HG03432 (cell line): ENCODE results near the gene PDSS1.
"Not testable (repeated sequence)": the region's sequence is repeated elsewhere in the genome, so short reads cannot be mapped to it uniquely, and the experiment has no call there.

Experiments
- ATAC-seq: cut with Tn5 transposase; IDR thresholded peaks from one replicate; pipeline ENCODE4 v1.9.1; 2021; ENCODE audit warnings: mild to moderate bottlenecking, moderate library complexity; ENCODE audit not compliant: unreplicated experiment

Gene PDSS1, protein sequence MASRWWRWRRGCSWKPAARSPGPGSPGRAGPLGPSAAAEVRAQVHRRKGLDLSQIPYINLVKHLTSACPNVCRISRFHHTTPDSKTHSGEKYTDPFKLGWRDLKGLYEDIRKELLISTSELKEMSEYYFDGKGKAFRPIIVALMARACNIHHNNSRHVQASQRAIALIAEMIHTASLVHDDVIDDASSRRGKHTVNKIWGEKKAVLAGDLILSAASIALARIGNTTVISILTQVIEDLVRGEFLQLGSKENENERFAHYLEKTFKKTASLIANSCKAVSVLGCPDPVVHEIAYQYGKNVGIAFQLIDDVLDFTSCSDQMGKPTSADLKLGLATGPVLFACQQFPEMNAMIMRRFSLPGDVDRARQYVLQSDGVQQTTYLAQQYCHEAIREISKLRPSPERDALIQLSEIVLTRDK

DNA sequence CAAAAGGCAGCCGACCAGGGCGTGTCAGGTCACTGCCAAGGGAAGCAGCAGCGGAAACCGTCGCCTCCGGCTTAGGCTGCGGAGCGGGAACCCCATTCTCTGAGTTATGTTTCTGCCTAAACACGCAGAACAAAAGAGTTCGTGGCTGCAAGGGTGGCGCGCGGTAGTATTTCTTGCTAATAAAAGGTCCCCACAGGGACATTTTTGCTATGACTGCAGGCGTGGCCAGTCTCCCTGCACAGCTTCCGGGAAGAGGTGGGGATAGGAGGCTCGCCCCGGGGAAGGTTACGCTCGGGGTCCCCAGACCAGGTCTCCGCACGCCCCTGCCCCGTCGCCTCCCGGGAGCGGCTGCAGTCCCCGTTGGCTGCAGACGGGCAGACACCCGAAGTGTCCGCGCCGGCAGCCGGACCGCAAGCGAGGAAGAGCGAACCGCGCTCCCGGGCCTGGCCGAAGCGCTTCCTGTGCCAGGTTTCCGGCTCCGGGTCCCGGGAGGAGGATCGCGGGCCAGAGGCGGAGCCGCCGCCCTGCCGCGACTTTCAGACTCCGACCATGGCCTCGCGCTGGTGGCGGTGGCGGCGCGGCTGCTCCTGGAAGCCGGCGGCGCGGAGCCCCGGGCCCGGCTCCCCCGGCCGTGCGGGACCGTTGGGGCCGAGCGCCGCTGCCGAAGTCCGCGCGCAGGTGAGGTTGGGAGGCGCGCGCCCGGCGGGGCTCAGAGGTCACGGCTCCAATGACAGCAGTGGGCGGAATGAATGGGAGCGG lies at the start of gene PDSS1:
PDSS1 (plus strand) TSS at position 539 of the 759 bp plus-strand sequence; CDS start at position 550, 11 bp downstream.
- ATAC-seq: peak; percentile 87

DNA sequence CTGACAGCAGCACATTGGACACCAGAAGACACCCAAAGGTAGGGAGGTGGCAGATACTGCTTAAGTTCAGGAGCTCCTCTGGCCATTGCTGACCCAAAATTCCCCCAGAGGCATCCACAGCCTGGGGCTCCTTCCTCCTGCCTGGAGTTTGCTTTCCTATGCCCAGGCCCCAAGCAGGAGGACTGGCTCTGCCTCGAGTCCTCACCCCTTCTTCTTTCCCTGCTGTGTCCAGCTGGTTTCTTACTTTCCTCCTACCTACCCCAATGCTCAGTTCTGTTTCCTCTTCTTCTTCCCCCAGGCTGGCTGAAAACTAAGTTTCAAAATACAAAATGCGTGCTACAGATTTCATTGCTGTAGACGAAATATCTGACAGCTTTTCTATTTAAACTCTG lies 49.3 kb upstream of the PDSS1 start:
- not testable (repeated sequence) for ATAC-seq

DNA sequence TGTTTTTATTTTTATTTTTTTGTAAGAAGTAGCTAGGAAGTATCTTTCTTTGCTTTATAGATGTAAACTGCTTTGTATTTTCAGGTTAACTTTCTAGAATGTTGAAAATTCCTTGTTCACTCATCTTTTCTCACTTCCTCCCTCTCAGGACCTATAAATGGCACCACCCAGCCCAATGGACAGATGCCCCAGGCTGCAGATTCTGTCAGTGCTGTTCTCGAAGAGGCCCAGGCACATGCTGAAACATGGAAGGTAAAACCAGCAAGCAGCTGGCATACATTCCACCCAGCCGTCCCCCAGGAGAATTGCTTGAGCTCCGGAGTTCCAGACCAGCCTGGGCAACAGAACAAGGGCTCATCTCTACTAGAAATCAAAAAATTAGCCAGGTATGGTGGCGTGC lies 47.1 kb upstream of the PDSS1 start:
- no peak for ATAC-seq

DNA sequence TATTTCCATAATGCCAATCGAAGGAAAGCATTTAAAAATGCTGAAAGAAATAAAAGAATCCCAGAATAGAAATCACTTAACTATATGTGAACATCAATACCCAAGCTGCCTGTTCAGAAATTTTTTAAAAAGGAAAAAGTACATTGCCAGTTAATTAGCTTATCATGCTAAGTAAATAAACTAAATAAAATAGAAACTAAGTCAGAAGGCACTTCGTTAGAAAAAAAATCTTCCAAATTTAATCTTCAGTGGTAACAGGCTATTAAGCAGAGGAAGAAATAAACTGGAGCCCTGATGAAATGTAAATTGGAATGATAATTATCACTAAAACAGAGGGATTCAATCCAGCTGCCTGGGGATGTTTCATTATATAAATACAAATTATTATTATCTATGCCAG lies 46.0 kb upstream of the PDSS1 start:
- not testable (repeated sequence) for ATAC-seq

DNA sequence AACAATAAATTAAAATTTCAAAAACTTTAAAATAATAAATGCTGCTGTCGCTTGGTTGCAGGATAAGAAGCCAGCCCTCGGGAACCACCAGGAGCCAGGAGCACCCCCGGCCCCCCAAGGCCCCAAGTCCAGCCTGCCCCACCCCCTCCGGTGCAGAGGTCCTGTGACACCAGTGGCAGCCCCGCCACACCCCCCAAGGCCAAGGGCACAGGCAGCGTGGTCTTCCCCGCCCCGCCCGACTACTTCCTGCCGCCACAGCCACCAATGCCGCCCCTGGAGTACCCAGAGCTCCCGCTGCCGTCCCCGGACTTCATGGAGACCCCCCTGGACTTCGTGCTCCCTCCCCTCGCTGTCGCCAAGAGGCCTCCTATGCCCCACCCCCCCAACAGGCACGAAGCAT lies 44.5 kb upstream of the PDSS1 start:
- no peak for ATAC-seq

DNA sequence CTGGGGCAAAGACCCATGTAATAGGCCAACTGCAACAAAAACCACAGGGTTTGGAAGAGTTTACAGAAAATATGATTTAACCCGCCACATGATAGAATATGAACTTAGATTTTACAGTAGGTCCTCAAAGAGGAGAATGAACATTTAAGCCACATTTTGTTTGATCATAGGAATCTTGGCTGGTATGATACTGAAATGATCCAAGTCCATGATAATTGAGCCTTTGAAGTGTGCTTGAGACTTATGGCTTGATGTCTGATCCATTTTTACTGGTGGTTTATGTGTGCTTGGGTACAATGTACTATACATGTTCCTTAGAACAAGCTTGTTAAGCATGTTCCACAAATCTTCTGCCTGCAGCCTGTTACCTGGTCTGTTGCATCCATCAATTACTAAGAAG lies 41.8 kb upstream of the PDSS1 start:
- ATAC-seq: no peak

DNA sequence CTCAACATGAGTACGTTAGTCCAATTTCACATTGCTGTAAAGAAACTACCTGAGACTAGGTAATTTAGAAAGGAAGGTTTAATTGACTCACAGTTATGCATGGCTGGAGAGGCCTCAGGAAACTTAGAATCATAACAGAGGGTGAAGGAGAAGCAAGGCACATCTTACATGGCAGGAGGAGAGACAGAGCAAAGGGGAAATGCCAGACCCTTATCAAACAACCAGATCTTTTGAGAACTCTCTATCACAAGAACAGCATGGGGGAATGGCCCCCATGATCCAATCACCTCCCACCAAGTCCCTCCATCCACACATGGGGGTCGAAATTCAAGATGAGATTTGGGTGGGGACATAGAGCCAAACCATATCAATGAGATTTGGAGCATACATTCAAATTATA lies 34.6 kb upstream of the PDSS1 start:
- ATAC-seq: no peak

DNA sequence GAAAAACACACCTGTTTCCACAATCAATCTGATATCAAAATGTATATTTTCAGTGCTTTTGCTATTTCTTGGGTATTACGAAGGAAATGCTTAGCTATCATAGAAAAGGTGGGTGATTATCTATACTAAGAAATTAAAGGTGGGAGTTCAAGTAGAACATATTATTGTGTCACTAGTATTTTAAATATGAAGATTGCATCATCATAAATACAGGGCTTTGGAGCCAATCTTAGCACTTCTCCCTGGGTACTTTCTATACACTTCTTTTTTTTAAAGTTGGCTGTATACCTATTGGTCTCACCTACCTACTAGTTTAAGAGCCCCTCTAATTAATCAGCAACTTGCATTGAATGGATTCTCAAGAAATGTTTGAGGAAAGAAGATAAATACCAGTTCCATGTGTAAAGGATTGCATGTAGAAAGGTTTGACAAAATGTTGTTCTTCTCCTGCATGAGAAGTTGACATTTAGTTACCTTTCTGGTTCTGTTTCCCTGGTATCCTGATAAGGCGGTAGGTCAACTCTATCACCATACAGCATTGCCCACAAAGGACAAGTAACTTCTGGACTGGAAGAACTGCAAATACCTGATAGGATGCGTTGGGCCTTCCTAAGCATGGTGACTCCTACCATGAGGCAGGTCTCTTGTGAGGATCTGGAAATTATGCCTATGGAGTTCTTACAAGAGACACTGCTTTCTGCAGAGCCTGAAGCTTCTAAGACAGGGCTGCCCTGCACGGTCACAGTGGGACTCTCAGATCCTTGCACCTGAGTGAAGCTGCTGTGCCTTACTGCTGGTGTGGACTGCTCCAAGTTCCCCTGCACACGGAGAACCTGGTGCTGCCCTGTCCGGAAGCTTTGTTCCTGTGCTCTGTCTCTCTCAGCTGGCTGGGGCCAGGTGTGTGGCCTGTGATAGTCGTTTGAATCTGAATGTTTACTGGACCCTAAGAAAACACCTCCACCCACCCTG lies 32.1 kb upstream of the PDSS1 start:
- ATAC-seq: no peak

DNA sequence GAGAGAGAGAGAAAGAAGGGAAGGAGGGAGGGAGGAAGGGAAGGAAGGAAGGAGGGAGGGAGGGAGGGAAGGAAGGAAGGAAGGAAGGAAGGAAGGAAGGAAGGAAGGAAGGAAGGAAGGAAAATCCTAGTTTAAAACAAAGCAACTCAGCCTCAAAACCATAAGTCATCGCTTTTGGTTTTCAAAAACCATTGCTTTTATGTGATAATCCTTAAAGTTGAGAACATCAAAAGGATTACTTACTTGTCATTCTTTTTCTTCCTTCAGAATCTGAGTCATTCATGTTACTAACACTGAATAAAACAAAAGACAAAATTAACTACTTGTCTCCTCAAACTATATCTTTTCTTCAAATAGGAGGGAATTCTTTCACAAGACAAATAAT lies 21.6 kb upstream of the PDSS1 start:
- ATAC-seq: no peak

DNA sequence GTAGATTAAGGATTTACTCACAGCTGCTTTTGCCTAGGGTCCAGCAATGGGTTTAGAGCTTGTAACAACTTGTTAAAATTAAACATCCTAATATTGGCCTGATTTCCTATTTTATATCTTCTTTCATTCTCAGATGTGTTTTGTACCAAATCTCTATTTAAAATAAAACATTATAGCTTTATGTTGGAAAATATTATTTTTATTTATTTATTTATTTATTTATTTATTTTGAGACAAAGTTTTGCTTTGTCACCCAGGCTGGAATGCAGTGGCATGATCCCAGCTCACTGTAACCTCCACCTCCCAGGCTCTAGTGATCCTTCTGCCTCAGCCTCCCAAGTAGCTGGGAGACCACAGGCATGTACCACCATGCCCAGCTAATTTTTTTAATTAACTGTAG lies 17.9 kb upstream of the PDSS1 start:
- no peak for ATAC-seq

DNA sequence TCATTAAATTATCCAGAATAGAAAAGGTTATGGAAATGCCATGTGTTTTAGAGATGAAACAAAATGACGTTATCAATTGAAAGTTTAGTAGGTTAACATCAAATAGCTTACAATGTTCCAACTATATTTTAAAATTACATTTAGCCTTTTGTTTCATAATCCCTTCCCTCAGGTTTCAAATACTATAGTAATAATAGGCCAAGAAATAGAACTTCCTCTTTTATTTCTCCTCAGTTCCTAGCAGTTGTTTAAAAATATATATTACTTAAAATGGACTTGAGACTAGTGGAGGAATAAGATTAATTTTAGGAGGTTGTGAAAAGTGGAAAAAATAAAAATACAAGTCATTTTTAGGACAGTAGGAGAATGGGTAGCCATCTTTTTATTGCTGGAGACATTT lies 16.4 kb upstream of the PDSS1 start:
- ATAC-seq: no peak

DNA sequence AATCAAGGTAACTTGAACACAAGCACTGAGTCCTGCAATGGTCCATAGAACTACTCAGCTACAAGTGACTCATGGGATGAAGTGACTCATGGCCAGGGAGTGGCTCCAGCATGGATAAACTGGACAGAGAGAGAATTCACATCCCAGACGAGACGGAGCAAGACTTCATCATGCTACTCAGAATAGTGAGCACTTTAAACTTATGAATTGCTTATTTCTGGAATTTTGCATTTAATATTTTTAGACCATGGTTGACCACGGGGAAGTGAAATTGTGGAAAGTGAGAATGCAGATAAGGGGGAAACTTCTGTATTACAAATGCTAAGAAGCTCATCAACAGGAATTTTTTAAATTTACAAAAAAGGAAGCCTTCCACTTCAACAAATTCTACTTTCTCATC lies 15.5 kb upstream of the PDSS1 start:
- ATAC-seq: not testable (repeated sequence)

DNA sequence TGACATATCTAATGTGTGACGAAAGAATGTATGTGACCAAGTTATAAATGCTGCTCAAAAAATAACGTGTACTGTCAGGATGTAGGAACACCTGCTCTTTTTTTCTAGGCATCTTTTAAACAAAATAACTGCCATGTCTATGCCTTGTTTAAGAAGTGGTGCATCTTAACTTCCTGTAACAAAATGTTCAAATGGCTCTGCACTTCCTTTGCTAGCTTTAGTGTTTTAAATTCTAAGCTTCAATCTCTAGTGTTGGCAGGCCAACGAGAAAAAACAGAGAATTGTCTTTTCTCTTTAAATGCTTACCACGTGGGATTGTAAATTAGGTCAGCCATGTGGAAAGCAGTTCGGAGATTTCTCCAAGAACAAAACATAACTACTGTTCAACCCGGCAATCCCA lies 14.6 kb upstream of the PDSS1 start:
- no peak for ATAC-seq

DNA sequence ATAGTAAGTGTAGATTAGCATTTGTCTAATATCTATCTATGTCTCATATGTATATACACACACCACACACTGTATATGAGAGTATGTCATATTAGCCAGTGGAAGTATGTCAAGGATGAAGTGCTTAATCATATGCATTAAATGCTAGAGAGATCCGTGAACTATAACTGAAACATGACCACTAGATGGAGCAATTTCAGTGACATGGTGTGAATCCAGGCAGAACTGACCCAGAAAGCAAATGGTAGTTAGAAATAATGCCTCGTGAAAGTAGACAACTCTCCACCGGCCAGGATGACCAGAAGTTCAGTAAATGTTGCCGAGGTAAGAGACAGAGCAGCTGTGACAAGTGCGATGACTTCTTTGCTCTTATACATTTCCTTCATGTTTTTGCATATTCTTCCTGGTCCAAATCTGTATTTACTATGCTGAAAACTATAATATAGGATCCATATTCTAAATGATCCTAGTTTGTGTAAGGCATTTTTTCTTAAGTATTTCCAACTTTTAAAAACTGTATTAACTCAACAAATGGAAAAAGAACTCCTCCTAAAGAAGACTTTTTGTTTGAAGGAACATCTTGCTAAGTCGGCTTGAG lies 12.7 kb upstream of the PDSS1 start:
- ATAC-seq: peak; percentile 94

DNA sequence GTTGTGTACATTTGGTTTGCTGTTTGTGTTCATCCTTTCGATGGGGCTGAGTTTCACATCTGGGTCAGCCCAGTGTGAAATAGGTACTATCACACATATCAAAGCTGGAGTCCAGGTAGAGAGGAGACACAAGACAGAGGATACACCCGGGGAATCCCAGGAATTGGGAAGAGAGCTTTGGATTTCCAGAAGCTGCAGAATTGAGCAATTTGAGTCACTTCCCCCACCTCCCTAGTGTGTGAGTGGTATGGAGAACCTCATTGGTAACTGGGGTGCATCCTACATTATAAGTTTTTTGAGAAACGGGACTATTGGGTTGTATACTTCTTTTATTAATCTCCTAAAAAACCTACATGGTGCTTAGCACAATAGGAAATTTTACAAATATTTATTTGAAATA lies 12.1 kb upstream of the PDSS1 start:
- ATAC-seq: no peak

DNA sequence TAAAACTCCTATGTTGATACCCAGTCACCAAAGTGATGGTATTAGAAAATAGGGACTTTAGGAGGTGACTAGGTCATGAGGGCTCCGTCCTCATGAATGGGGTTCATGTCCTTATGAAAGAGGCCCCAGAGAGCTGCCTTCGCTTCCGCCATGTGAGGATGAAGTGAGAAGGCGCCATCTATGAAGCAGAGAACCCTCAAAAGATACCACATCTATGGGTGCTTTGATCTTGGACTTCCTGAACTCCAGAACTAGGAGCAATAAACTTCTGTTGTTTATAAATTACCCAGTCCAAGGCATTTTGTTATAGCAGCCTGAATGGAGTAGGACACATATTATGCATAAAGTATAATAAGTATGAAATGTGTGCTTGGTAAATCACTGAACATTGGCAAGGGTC lies 8.1 kb upstream of the PDSS1 start:
- no peak for ATAC-seq

DNA sequence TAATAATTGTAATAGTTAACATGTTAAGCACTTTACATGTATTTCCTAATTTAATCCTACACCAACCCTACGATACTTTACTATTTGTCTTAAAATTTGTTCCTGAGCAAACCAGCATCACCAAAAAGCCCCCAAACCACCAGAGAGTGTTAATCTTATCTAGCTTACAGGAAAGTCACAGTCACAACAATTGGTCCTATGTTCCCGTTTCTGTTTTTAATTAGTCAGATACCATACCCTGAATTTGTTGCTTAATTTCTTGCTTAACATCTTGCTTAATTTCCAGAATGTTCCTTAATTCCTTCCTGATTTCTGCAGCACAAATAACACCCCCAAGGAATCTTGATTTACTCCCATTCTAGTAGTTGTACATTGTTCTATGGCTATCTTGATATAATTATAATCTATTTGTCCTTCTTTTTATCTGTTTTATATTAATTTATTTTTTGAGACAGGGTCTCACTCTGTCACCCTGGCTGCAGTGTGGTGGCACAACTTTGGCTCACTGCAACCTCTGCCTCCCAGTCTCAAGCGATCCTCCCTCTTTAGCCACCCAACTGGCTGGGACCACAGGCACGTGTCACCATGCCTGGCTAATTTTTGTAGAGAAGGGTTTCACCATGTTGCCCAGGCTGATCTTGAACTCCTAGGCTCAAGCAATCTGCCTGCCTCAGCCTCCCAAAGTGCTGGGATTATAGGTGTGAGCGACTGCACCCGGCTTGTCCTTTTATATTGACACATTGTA lies 6.6 kb upstream of the PDSS1 start:
- ATAC-seq: no peak

DNA sequence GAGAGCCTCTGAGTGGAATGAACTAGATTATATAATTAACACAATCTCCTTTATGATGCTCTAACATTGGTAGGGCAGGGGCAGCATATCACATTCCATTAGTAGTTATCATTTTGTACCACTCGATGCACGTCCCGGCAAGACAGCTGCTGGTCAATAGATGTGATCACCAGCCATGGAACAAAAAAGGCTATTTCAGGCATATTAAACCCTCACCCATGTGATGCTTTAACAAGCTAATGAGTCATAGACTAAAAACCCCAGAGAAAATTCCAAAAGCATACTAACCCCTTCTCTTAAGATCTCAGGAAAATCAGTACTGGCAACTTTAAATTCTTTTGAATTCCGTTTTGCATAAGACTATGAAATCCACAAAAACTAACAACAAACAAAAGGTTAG lies 3.0 kb upstream of the PDSS1 start:
- not testable (repeated sequence) for ATAC-seq

DNA sequence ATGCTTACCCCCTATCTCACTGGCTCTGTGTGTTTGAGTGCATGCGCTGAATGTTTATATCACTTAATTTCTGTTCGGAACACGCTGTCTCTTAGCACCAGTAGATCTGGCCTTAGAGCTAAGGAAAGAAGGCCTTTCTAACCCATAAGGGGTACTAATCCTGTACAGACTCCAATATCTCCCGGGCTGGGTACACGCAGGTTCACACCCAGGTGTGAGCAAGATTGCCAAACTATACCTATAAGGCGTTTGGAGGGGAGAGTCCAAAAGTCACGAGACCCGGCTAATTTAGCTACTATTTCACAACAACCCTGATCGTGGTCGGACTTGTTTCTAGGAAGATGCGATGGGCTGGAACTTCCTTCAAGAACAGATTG lies 727 bp upstream of the PDSS1 start:
- ATAC-seq: no peak

DNA sequence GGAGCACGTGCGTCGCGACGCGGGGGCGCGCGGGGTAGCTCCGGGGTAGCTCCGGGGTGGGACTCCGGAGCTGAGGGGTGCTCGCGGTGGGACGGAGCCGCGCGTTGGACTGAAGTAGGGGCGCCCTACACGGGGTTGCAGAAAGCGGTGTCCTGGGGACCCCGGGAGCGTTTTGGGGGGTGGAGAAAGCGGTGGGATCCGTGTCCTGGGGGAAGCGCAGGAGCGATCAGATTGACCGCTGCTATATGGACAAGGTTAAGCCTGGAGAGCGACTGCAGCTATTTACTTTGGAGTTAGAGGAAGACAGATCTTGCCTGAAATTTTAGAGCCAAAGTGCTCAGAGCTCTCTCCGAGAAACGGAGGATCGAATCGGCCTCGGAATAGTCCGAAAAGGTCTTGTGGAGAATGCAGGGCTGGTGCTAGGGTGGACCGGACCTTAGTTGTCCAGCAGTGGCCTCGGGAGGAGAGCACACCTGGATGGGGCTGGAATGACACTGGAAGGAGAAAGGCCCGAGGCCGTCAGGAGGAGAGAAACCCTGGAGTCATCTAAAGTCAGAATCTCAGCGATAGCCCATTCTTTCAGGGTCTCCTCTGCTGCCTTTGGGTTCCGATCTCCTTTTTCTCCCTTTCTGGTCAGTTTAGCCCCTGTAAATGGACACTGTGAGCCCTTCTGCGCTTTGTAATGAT lies 564 bp downstream of the PDSS1 start:
- no peak for ATAC-seq
